Measurements from ENCODE around the gene GPR78.

GPR78 gene

GRCh38 chr4:8586671-8587468 lies 6.7 kb downstream of the GPR78 start:
- DNase-seq (ENCODE audit: low read depth in 3 of 3), result no peak

GRCh38 chr4:8587469-8588195 lies 7.4 kb downstream of the GPR78 start:
- DNase-seq (ENCODE audit: low read depth in 3 of 3), result no peak

GRCh38 chr4:8588196-8588470 lies 7.9 kb downstream of the GPR78 start:
- no peak for DNase-seq (ENCODE audit: low read depth in 3 of 3)

- no peak for DNase-seq (ENCODE audit: low read depth in 3 of 3)
Observed at GRCh38 chr4:8589336-8589735, 9.1 kb downstream of the GPR78 start.

- no peak for DNase-seq (ENCODE audit: low read depth in 3 of 3)
Observed at GRCh38 chr4:8589823-8590545, 9.8 kb downstream of the GPR78 start.

GRCh38 chr4:8590546-8590880 lies 10.3 kb downstream of the GPR78 start:
- DNase-seq (ENCODE audit: low read depth in 3 of 3), result no peak

GRCh38 chr4:8591114-8591513 lies 10.9 kb downstream of the GPR78 start:
- DNase-seq (ENCODE audit: low read depth in 3 of 3), result no peak

GRCh38 chr4:8591626-8592365 lies 11.6 kb downstream of the GPR78 start:
- DNase-seq (ENCODE audit: low read depth in 3 of 3), result no peak

- DNase-seq (ENCODE audit: low read depth in 3 of 3), result no peak
Observed at GRCh38 chr4:8592366-8593263, 12.4 kb downstream of the GPR78 start, which contains the start of gene CPZ. Gene CPZ, plus strand, starts transcription at chr4:8592765. Its CDS starts 69 bp downstream, at chr4:8592834.

GRCh38 chr4:8593264-8594096 lies 13.3 kb downstream of the GPR78 start:
- DNase-seq (ENCODE audit: low read depth in 3 of 3), result no peak

- DNase-seq (ENCODE audit: low read depth in 3 of 3), result peak in 1 of 3 donors; percentile 31
Observed at GRCh38 chr4:8594097-8595038, 14.2 kb downstream of the GPR78 start.

GRCh38 chr4:8595237-8596087 lies 15.3 kb downstream of the GPR78 start:
- DNase-seq (ENCODE audit: low read depth in 3 of 3), result no peak

- DNase-seq (ENCODE audit: low read depth in 3 of 3), result no peak
Observed at GRCh38 chr4:8596891-8597290, 16.7 kb downstream of the GPR78 start.

GRCh38 chr4:8597319-8597718 lies 17.1 kb downstream of the GPR78 start:
- DNase-seq (ENCODE audit: low read depth in 3 of 3), result no peak

- DNase-seq (ENCODE audit: low read depth in 3 of 3), result no peak
Observed at GRCh38 chr4:8597791-8598190, 17.6 kb downstream of the GPR78 start.

GRCh38 chr4:8598391-8599090 lies 18.3 kb downstream of the GPR78 start:
- no peak for DNase-seq (ENCODE audit: low read depth in 3 of 3)

GRCh38 chr4:8599091-8599460 lies 18.9 kb downstream of the GPR78 start:
- no peak for DNase-seq (ENCODE audit: low read depth in 3 of 3)

- DNase-seq (ENCODE audit: low read depth in 3 of 3), result no peak
Observed at GRCh38 chr4:8599657-8600056, 19.5 kb downstream of the GPR78 start.

Data from stimulated activated CD4-positive, alpha-beta T cell treated with anti-CD3 and anti-CD28 coated beads, TNF-alpha, amount 100 ng/mL, for 48 hours (primary cell).